ENCODE measurements around the gene CELA1. TPM values are rescaled to one million over a fixed set of nuclear protein-coding genes. Genes with fewer than 3 reads are reported as not detected.

CELA1 gene
- total and polyA plus RNA-seq, 2 of the 13 experiments (the other 11 are each of a cell fraction or from before 2014, with no cell fraction given) = not detected

GRCh38 chr12:51307655-51308593 is 38.6 kb downstream of the CELA1 start (continued):
- TF ChIP-seq ZBTB10 (CRISPR knock-in tag; IDR thresholded peaks at IDR 0.05; ENCODE audit: borderline replicate concordance) (no peak), NR2C2 (CRISPR knock-in tag; IDR thresholded peaks at IDR 0.05; ENCODE audit: borderline replicate concordance) (no peak), ZBTB43 (CRISPR knock-in tag; conservative IDR thresholded peaks at IDR 0.05) (no peak)

- no peaks in the 10 kb centered on the region for H3K9me3 ChIP-seq (ENCODE audit: low read length)
- POLR2A ChIA-PET = no interaction called here
- CTCF ChIA-PET (ENCODE audit: low intra/inter-chr PET ratio, low total read pairs) = no interaction called here
- no peak overlapping the region for H3K27ac ChIP-seq (ENCODE audit: extremely low read length, insufficient read depth, low read length)
- no peak for FAIRE-seq
- no peak overlapping the region for H3K4me3 ChIP-seq (replicated peaks in 1 of 3; ENCODE audit: insufficient read depth in 1 of 3, low read depth in 2 of 3, low read length in 3 of 3)
- DNase-seq (ENCODE audit: low spot score) = no peak
- H2AFZ ChIP-seq (ENCODE audit: low read length) = no peak overlapping the region
- no peak overlapping the region for H3K4me2 ChIP-seq (ENCODE audit: low read depth, low read length)
- WGBS (ENCODE audit: low lambda C conversion rate) = 58% methylated on average over 5 of the region's 5 CpGs
- H3K27me3 ChIP-seq (ENCODE audit: control insufficient read depth in 1 of 2, insufficient read depth in 2 of 2, low read length in 2 of 2) = peaks cover 2 to 5% of the 10 kb centered on the region in 2 experiments; a peak in 2 of 5 replicates
- no peaks in the 10 kb centered on the region for H4K20me1 ChIP-seq (ENCODE audit: insufficient read depth, low read length)
- H3K79me2 ChIP-seq (ENCODE audit: insufficient read depth, low read length) = no peaks in the 10 kb centered on the region
- H3K4me1 ChIP-seq (ENCODE audit: insufficient read depth, low read length) = no peaks in the 10 kb centered on the region
- intact Hi-C loops (cut with micrococcal nuclease; ENCODE audit: unreplicated experiment) = no loop called here
- H3K36me3 ChIP-seq (replicated peaks in 1 of 2; ENCODE audit: control insufficient read depth in 1 of 2, insufficient read depth in 2 of 2, low read length in 2 of 2) = no peaks in the 10 kb centered on the region
- no peak for ATAC-seq
- no peak overlapping the region for H3K9ac ChIP-seq (ENCODE audit: insufficient read depth, low read depth, low read length)
- no TSS peak for BruUV-seq (replicated peaks)
- in situ Hi-C loops (cut with HindIII; ENCODE audit: extremely low pct_ligation_motif_present, low pct_unique_long_range_greater_than_20kb) = no loop called here
- TF ChIP-seq IRF9 (CRISPR knock-in tag; IDR thresholded peaks at IDR 0.05; ENCODE audit: borderline replicate concordance) = no peak
- TF ChIP-seq ZNF660 (CRISPR knock-in tag; IDR thresholded peaks at IDR 0.05; ENCODE audit: borderline replicate concordance, low read depth) = no peak
- no peak for TF ChIP-seq GZF1 (CRISPR knock-in tag; IDR thresholded peaks at IDR 0.05)
- no peak for TF ChIP-seq PPARG (CRISPR knock-in tag; conservative IDR thresholded peaks at IDR 0.05)
- TF ChIP-seq KDM3A (CRISPR knock-in tag; IDR thresholded peaks at IDR 0.05; ENCODE audit: low read depth) = no peak
- TF ChIP-seq ZFX (CRISPR knock-in tag; IDR thresholded peaks at IDR 0.05; ENCODE audit: low read depth) = no peak
- no peak for TF ChIP-seq ZMYM2 (CRISPR knock-in tag; IDR thresholded peaks at IDR 0.05)
- no peak for TF ChIP-seq SNAI1 (CRISPR knock-in tag; IDR thresholded peaks at IDR 0.05; ENCODE audit: borderline replicate concordance)
- TF ChIP-seq SMARCC2 (IDR thresholded peaks at IDR 0.05) = no peak
- TF ChIP-seq BHLHE40 (IDR thresholded peaks at IDR 0.05; ENCODE audit: low read length) = no peak
- TF ChIP-seq ZNF354B (CRISPR knock-in tag; IDR thresholded peaks at IDR 0.05) = no peak
- TF ChIP-seq ZNF362 (CRISPR knock-in tag; IDR thresholded peaks at IDR 0.05; ENCODE audit: borderline replicate concordance) = no peak
These were observed 40.0 kb downstream of the CELA1 start for GRCh38 chr12:51306507-51306906.

All from HepG2 (cell line).